ENCODE measurements around the gene CACNA2D1.

DNA sequence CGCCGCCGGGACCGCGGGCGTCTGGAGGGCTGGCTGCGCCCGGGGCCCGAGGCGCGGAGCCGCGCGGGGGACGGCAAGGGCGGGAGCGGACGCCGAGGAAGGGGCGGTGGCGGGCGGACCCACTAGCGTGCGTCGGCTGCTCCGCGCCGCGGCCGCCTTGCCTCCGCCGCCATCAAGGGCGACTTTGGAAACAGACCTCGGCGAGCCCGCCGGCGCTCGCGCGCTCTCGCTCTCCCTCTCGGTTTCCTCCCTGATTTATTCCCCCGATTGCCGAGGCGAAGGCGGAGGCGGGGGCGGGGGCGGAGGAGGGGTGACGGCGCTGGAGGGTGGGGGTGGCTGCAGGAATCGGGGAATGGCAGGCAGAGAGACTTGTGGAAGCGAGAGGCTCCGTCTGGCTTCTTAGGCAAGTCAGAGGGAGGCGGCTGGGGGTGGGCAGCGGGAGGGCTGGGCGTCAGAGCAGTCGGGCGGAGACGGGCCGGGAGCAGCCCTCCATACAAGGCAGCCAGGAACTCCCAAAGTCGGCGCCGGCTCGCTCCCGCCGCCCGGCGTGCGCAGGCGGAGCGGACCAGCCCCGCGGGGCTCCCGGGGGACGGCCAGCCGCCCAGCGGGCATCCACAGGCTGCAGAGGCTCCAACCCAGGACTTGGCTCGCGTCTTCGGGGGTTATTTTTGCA is at the start of gene CACNA2D1:
- no peak for TF ChIP-seq TAF1 (IDR thresholded peaks at IDR 0.05; ENCODE audit: borderline replicate concordance, insufficient read depth, low read length)
- TF ChIP-seq, protein P1, sequence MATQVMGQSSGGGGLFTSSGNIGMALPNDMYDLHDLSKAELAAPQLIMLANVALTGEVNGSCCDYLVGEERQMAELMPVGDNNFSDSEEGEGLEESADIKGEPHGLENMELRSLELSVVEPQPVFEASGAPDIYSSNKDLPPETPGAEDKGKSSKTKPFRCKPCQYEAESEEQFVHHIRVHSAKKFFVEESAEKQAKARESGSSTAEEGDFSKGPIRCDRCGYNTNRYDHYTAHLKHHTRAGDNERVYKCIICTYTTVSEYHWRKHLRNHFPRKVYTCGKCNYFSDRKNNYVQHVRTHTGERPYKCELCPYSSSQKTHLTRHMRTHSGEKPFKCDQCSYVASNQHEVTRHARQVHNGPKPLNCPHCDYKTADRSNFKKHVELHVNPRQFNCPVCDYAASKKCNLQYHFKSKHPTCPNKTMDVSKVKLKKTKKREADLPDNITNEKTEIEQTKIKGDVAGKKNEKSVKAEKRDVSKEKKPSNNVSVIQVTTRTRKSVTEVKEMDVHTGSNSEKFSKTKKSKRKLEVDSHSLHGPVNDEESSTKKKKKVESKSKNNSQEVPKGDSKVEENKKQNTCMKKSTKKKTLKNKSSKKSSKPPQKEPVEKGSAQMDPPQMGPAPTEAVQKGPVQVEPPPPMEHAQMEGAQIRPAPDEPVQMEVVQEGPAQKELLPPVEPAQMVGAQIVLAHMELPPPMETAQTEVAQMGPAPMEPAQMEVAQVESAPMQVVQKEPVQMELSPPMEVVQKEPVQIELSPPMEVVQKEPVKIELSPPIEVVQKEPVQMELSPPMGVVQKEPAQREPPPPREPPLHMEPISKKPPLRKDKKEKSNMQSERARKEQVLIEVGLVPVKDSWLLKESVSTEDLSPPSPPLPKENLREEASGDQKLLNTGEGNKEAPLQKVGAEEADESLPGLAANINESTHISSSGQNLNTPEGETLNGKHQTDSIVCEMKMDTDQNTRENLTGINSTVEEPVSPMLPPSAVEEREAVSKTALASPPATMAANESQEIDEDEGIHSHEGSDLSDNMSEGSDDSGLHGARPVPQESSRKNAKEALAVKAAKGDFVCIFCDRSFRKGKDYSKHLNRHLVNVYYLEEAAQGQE (IDR thresholded peaks at IDR 0.05; ENCODE audit: insufficient read depth in 1 of 2, low read depth in 2 of 2, low read length in 2 of 2): no peak
- TF ChIP-seq POLR2AphosphoS5 (IDR thresholded peaks at IDR 0.05; ENCODE audit: low read depth, low read length): no peak
- no peak for TF ChIP-seq SIN3A (IDR thresholded peaks at IDR 0.05; ENCODE audit: borderline replicate concordance, insufficient read depth, low read length)
